HG02798 (cell line): ENCODE measurements around the gene ZBTB37.
"Not testable (repeated sequence)": the region's sequence is repeated elsewhere in the genome, so short reads cannot be mapped to it uniquely, and the experiment has no call there.

ENCODE experiments used
- ATAC-seq: cut with Tn5 transposase; IDR thresholded peaks from one replicate; pipeline ENCODE4 v1.9.1; 2021; ENCODE audit warnings: mild to moderate bottlenecking; ENCODE audit not compliant: unreplicated experiment, poor library complexity

The ZBTB37 gene

DNA sequence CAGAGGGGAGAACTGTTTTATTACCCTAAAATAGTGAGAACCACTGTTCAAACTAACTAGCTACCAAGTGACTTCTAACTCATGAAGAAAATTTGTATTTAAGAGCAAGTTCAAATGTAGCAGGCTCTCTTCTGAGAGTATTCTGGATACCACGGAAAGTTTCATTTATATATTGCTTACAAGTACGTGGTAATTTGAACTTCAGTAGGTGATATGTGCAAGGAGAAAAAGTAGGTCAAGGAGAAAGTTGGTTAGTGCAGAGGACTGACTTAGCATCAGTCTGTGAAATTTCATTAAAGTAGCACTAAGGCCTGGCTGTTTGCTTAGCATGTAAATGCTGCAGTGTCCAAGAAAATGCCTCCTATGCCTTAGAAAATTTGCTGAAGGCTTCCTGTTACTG is 32.2 kb downstream of the ZBTB37 start:
- ATAC-seq = no peak

DNA sequence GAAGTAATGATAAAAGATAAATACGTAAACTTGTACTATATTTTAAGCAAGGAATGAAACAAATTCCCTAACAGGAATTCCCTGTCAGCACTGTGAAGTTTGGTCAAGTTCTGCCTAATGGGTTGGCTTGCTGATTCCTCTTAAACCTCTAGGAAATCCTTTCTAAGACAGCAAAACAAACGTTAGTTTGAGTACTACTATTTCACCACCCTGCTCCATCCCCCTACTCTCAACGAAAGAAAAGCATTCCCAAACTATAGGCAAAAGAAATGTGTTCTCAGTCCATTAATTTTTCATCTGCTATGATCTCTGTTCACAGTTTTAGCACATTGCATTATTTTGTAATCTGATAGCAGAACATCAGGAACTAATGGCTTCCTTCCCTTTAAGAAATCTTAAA is 32.8 kb downstream of the ZBTB37 start:
- ATAC-seq = no peak

DNA sequence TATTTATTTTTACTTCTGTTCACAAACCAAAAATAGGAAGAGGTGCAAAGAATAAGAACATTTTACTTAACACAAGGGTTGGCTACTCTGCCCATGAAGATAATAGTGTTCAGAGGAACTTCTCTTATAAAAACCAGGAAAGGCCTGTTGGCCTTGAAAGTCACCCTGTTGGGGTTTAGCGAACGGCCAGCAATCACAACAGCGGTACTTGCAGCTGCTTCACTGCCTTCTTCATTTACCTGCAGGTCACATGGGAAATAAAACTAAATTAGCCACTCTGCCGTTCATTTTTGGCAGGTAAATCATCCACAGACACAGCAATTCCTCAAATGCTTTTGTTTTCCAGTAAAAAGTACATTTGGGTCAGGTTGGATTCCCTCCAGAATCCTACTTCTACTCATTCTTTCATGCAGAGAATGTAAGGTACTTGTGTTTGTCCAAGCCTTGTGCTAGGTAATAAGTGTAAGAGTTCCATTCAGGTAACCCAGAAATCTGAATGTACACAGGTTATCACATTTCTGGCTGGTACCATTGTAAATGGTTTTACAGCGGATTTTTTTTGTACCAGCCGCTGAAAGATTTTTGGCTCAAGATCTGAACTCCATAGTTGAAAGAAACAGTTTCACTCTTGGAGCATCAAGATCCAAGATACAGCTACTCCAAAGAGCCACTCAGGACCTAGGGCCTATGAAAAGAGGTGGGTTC is 35.8 kb downstream of the ZBTB37 start:
- ATAC-seq = no peak

DNA sequence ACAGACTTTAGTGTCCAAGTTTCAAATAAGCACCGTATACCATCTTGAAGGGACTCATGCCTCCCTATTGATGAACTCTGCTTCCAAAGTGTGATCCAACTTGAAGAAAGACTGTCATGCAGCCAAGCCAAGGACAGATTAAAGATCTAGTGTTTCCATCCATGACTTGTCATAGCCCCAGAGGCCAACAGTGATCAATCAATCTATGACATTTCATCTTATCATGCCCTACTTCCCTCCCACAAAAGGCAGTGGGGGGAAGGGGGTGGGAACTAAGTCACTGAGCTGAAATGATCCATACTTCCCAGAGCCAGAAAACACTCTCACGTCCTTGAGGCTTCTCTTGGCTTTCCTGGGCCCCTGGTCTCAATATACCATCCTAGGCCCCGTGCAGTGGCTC is 44.9 kb downstream of the ZBTB37 start:
- ATAC-seq = no peak

DNA sequence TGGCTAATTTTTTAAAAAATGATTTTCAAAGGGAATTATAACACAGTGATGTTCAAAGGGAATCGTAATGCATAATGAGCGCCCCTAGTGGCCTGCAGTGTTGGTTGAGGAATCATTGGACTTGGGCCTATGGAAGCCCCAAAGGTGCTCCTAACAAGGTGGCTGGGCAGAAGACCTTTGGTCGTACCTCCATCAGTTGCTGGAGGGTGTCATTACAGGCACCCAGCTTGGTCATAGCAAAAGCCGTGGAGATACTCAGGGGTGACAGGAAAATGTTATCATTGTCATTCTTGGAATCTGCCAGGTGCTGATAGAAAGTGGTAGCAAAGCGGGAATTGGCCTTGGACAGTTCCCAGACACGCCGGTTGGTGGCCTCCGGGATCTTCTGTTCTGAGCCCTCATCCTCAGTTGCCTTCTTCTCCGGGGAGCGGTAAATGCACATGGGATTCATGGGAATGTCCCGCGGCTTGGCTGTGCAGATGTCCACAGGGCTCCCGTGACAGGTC is 46.2 kb downstream of the ZBTB37 start:
- no peak for ATAC-seq

DNA sequence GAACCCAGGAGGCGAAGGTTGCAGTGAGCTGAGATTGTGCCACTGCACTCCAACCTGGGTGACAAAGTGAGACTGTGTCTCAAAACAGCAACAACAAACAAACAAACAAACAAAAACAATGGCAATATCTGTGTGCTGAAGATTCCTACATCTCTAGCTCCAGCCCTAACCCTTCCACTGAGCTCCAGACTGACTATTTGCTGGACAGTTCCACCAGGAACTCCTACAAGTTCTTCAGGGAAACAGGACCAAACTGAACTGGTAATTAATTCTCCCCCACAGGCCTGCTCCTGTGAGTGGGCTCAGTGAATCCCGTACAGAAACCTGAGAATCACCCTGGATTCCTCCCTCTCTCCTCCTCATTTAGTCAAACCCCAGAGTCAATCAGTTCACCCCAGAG is 47.4 kb downstream of the ZBTB37 start:
- no peak for ATAC-seq

DNA sequence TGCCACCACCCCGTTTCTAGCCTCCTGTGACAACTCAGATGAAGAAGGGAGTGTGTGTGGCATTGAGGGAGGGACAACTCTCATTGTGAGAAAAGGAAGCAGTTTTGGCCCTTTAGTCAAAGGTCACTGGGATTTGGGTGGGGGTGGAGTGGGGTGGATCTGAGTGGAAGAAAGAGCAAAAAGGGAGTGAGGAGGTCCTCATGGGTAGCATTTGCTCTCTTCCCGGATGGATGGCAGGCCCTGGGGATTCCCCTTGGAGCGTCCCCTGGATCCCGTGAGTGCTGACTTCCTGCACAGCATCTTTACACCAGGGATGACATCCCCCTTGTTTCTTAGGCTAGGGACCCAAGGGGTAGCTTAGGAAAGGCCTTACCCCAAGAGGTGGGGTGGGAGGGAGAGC is 48.5 kb downstream of the ZBTB37 start:
- no peak for ATAC-seq

DNA sequence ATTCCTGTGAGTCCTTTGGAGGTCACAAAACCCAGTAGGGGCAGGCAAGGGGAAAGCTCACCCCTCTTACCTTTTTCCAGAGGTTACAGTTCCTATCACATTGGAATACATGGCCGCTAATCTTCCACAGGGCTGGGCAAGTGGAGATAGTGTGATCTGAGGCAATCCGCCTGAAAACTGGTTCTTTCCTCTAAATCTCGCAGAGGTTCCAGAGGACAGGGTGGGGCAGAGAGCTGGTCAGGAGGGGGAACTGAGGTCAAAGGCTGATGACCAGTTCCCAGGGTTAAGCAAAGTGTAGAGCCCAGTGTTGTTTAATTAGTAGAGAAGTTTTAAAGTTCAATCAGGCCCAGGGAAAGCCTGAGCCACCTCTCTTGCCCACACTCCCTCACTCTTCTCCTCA is 49.0 kb downstream of the ZBTB37 start, which contains the start of gene SERPINC1:
TSS of gene SERPINC1 (minus strand) at position 179 of the 400 bp plus-strand sequence. CDS start at position 111, 68 bp downstream.
- ATAC-seq = no peak

DNA sequence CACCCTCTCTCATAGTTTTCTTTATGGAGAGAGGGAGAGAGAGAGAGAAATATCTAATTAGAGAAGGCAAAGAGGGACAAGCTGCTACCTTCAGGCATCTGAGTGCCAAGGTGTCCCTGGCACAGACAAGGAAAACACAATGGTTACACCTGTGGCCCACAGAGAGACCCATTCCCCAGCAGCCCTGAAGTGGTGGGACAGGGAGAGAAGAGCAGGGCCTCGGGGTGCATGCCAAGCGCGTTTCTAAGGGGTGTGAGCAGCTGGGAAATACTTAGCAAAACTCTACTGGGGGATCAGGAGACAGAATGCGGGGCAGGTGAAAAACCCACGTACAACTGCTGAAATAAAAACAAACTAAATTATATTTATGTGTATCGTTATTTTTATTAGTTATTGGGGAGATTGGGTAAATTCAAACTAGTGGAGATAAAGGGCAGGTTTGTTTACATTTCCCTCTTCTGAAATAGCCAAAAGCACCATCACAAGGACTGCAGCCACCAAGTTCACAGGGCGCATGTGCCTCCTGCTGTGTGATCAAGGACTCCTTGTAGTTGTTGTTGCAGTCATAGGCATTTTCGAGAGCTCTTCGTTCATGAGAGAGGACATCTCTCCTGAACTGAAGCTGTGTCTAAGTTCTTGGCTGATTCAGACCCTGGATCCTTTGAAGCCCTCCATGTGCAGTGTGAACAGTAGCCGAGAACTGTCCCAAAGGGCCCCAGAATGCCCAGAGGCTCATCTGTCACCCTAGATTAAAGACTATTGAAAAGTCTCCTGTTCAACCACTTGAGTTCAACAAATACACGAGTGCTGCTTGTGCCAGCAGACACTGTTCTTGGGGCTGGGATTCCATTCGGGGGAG is 49.7 kb downstream of the ZBTB37 start:
- ATAC-seq = no peak

DNA sequence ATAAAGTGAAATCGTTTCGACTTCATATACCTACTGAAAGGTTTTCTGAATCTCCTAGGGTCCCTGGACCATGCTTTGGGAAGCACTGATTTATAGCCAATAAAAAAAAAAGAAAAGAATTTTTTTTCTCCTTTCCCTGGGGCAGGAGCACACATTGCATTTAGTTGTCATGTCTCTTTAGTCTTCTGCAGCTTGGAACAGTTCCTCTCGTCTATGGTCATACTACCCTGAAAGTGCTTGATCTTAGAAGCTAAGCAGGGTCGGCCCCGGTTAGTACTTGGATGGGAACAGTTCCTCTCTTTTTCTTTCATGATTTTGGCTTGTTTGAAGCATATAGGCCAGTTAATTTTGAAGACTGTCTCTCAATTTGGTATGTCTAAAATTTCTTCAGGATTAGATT is 52.7 kb downstream of the ZBTB37 start:
- ATAC-seq = no peak

DNA sequence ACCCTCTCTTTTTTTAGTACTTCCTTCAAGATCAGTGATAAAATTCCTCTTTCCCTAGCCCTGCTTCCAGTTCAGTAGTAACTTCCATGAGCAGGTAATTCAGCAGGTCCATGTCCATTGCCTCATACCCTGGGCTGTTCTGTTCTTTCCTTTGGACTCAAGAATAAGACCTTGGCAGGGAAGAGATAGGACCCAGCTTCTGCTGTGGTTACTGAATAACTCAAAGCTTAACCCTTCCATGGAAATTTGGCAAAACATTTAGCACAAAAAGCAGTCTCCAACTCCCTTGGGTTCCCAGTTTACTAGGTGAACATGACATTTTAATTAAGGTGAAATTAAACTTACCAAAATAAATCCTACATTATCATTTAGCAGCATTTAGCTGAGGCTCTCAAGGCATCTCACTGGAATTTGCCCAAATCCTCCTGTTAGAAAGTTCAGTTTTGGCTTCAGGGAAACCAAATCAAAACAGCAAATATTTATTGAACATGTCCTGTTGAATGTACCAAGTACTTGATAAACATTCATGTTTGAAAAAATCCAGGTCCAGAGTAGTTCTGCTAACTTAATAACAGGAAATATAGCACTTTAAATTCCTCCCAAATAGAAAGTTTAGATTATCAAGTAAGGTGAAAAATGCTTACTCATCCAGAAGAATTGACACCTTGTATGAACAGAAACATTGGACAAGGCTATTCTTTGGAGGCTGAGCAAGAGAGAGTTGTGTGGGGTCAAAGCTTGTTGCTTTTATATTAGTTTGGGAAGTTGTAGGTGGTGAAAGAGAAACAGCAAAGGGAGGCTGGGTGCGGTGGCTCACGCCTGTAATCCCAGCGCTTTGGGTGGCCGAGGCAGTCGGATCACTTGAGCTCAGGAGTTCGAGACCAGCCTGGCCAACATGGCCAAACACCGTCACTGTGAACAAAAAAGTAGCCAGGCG is 57.4 kb downstream of the ZBTB37 start:
- no peak for ATAC-seq

DNA sequence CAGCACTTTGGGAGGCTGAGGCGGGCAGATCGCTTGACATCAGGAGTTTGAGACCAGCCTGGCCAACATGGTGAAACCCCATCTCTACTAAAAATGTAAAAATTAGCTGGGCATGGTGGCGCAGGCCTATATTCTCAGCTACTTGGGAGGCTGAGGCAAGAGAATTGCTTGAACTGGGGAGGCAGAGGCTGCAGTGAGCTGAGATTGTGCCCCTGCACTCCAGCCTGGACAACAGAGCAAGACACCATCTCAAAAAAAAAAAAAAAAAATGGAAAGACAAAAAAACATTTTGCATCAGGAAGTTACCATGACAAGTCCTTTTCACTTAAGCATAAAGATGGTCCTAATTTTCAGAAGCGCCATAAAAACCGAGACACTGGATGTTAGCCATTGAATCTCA is 62.4 kb downstream of the ZBTB37 start:
- ATAC-seq = not testable (repeated sequence)

DNA sequence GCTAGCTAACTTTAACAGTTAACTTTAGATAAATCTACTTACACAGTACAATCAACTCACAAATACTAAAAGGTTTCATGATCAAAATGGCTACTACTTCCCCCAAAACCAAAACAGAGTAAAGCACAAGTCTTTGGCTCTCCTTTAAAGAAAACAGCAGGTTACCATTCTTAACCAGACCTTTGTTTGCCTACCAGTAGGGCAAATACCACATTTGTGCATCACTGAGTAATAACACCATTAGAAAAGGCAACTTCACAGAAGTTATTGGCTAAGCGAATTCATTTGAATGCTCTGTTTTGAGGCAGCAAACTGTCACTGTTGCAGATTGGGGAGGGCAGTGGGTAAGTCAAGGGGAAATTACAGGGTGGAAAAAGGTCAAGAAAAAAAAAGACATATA is 66.3 kb downstream of the ZBTB37 start:
- no peak for ATAC-seq

DNA sequence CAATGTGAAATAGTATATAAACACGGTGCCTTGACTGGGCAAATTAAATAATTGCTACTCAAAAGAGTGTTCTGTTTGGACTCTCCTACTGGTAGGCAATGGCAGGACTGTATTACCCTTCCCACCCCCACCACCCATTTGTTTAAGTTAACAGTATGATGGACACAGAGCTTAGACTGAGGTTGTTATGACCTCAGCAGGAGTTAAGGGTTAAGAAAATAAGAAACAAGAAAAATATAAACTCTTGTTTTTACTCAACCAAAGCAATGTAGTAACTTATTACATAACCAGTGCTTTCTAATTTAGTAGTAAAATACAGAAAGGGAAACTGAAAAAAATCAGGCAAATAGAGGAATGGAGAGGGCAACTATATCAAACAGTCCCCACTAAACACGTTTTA is 68.9 kb downstream of the ZBTB37 start:
- ATAC-seq = no peak

DNA sequence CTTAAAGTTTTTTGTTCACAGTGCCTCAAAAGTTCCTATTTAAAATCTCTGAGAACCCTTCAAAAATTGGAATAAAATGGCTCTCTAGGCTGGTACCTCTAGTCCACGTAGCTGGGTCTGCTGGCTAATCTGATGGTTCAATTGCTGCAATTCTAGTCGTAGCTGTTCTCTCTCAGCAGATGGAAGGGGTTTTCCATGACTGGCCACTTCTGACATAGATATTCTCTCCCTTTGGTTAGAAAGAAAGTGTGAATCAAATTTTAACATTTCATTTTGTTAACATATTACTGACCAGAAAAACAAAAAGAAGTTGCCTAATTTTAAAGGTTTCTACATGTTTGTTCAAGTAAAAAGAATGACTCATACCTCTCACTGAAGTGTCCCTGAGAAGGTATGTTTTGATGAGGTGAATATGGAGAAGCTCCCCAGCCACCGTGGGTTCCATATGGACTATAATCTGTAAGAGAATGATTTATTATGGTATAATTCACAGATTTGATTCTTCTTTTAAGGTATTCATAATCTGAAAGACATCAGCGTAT is 78.3 kb downstream of the ZBTB37 start:
- ATAC-seq = no peak

DNA sequence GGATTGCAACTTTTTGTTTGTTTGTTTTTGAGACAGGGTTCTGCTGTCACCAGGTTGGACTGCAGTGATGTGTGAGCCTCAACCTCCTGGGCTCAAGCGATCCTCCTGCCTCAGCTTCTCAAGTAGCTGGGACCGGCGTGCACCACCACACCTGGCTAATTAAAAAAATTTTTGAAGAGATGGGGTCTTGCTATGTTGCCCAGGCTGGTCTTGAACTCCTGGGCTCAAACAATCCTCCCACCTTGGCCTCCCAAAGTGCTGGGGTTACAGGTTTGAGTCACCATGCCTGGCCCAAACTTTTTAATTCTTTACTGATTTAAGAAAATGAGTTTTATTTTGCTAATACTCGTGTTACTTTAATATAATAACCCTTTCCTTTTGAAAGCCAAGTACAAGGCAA is 80.4 kb downstream of the ZBTB37 start:
- ATAC-seq = no peak
